ENCODE data around the gene TSPEAR. TPM values are rescaled to one million over a fixed set of nuclear protein-coding genes. Genes with fewer than 3 reads are reported as not detected.
A peak's percentile ranks its signal among the peaks of the same experiment; 100 is the strongest.

The TSPEAR gene
- total RNA-seq, 1 donor from 2014 or later = 0.34 TPM

DNA sequence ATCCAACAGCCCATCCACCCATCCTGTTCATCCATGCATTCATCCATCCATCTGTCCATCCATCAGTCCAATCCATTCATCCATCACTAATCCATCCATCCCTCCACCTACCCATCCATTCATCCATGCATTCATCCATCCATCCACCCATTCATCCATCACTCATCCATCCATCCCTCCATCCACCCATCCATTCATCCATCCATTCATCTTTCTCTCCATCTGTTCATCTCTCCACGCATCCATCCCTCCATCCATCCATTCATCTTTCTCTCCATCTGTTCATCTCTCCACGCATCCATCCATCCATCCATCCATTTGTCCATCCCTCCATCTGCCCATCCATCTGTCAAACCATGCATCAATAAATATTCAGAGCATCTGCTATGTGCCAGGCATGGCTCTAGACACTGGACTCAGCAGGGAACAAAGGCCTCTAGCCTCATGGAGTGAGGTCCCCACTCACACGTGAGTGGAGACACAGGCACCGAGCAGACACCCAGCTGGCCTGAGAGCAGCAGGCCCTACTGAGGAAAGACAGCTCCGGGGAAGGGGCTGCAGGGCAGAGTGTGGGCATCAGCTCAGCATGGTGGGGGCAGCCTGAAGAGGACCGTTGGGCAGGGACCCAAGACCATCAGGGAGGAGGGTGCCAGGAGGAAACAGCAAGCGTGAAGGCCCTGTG lies 181.0 kb downstream of the TSPEAR start:
- no peaks in the 10 kb centered on the region for H3K9me3 Mint-ChIP-seq
- peak; percentile 60 for DNase-seq (ENCODE audit: extremely low spot score, unreplicated experiment)
- H3K27ac Mint-ChIP-seq = no peak overlapping the region
- H3K4me1 Mint-ChIP-seq (ENCODE audit: unreplicated experiment) = no peaks in the 10 kb centered on the region
- H3K36me3 Mint-ChIP-seq = no peaks in the 10 kb centered on the region
- H3K4me3 Mint-ChIP-seq = no peak overlapping the region
- H3K27me3 Mint-ChIP-seq = no peaks in the 10 kb centered on the region
- TF ChIP-seq, protein P1, sequence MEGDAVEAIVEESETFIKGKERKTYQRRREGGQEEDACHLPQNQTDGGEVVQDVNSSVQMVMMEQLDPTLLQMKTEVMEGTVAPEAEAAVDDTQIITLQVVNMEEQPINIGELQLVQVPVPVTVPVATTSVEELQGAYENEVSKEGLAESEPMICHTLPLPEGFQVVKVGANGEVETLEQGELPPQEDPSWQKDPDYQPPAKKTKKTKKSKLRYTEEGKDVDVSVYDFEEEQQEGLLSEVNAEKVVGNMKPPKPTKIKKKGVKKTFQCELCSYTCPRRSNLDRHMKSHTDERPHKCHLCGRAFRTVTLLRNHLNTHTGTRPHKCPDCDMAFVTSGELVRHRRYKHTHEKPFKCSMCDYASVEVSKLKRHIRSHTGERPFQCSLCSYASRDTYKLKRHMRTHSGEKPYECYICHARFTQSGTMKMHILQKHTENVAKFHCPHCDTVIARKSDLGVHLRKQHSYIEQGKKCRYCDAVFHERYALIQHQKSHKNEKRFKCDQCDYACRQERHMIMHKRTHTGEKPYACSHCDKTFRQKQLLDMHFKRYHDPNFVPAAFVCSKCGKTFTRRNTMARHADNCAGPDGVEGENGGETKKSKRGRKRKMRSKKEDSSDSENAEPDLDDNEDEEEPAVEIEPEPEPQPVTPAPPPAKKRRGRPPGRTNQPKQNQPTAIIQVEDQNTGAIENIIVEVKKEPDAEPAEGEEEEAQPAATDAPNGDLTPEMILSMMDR (conservative IDR thresholded peaks at IDR 0.05) = no peak

DNA sequence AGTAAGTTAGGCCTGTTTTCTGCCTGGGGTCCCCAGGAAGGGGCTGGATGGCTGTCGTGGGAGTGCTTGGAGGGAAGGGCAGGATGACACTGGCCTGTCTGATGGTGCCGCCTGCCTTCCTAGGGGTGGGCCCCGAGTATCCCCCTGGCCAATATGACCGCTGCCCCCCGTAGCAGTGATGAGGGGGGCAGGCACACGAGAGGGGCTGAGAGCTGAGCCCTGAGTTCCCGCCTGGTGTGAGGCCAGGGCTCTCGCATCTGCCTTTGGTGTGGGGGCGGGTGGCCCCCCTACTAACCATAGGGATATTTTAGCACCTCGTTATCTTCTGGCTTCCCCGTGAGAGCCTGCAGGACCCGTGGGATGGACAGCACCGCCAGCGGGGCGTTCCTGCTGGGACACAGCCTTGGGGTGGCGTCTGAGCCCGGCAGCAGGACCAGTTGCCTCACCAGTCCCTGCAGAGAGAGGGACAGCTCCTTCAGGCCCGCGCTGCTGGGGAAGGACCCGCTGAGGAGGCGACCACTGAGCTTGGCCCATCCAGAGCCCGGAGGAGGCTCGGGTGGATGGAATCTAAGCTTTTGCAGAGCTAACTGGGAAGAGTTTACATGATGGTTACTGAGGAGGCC lies 181.8 kb downstream of the TSPEAR start:
- no peaks in the 10 kb centered on the region for H3K36me3 Mint-ChIP-seq
- TF ChIP-seq, protein P1 (conservative IDR thresholded peaks at IDR 0.05) = no peak
- DNase-seq (ENCODE audit: extremely low spot score, unreplicated experiment) = peak; percentile 48
- no peaks in the 10 kb centered on the region for H3K9me3 Mint-ChIP-seq
- H3K27me3 Mint-ChIP-seq = no peaks in the 10 kb centered on the region
- no peak overlapping the region for H3K27ac Mint-ChIP-seq
- no peaks in the 10 kb centered on the region for H3K4me1 Mint-ChIP-seq (ENCODE audit: unreplicated experiment)
- H3K4me3 Mint-ChIP-seq = no peak overlapping the region

DNA sequence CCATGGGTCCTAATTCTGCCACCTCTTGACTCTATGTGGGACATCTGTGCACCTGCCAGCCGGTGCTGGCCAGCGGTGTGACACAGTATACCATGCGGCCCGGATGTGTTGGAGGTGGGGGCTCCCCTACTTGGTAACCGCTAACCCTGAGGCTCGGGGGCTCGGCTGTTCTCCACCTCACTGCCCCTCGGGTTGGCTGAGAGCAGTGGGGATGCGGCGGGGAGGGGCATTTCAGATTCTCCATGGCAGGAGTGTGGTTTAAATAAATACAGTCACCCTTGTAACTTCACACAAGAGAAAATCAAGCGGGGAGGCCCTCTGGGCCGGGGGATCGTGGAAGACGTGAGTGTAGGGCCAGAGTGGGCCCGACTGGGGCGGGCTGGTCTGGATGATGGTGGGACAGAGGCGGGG lies 182.4 kb downstream of the TSPEAR start:
- TF ChIP-seq, protein P1 (conservative IDR thresholded peaks at IDR 0.05) = no peak
- no peaks in the 10 kb centered on the region for H3K9me3 Mint-ChIP-seq

DNA sequence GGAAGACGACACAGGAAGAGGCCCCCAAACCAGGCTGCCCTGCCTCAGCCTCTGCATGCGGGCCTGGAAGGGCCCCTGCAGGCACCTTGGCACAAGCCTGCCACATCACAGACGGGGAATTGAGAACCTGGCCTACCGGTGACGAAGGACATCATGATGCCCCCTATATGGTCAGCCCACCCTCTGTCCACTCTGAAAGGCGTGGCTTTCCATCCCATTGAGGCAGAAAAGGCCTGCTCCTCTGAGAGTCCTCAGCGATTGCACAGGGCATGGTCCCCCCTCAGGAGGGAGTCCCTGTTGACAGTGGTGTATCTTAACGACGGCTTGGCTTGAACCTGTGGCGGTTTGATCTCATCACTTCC lies 182.8 kb downstream of the TSPEAR start:
- peak; percentile 55 for DNase-seq (ENCODE audit: extremely low spot score, unreplicated experiment)
- Mint-ChIP-seq H3K9me3 (no peaks in the 10 kb centered on the region), H3K27me3 (no peaks in the 10 kb centered on the region), H3K4me3 (no peak overlapping the region), H3K4me1 (ENCODE audit: unreplicated experiment) (no peaks in the 10 kb centered on the region), H3K36me3 (no peaks in the 10 kb centered on the region), H3K27ac (no peak overlapping the region)
- TF ChIP-seq, protein P1 (conservative IDR thresholded peaks at IDR 0.05) = no peak

More for the DNA sequence above, 182.4 kb downstream of the TSPEAR start:
- Mint-ChIP-seq H3K4me1 (ENCODE audit: unreplicated experiment) (no peaks in the 10 kb centered on the region), H3K27me3 (no peaks in the 10 kb centered on the region), H3K4me3 (no peak overlapping the region), H3K27ac (no peak overlapping the region), H3K36me3 (no peaks in the 10 kb centered on the region)
- peak; percentile 60 for DNase-seq (ENCODE audit: extremely low spot score, unreplicated experiment)

DNA sequence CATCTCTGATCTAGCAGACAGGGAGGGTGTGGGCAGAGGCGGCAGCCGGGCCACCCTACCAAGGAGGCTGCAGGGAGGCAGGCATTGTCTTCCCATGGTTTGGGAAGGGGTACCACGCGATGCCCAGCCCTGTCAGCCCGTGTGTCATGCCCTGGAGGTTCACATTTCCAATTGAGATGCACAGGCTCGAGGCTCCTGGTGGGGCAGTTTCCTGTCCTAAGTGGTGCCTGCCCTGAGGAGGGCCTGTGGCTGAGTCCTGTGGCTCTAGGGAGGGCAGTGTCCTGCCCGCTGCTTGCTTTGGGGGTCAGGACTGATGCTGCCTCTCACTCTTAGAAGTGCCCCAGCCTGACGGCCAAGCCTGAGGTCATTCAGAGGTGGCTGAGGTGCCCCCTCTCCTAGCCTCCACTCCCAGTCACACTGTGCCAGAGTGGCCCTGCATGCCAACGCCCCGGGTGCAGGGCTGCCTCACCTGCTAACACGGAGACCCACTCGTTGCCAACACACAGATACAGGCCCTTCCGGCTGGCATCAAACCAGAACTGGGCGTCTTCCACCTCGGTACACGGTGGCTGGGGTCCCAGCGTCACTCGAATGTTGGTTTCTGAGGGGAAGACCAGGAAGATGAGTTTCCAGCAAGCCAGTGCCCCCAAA lies 183.3 kb downstream of the TSPEAR start:
- H3K27ac Mint-ChIP-seq = no peak overlapping the region

More for the DNA sequence above, 183.3 kb downstream of the TSPEAR start:
- no peak for DNase-seq (ENCODE audit: extremely low spot score, unreplicated experiment)
- H3K27me3 Mint-ChIP-seq = no peaks in the 10 kb centered on the region
- H3K4me3 Mint-ChIP-seq = no peak overlapping the region
- H3K9me3 Mint-ChIP-seq = no peaks in the 10 kb centered on the region
- H3K4me1 Mint-ChIP-seq (ENCODE audit: unreplicated experiment) = no peaks in the 10 kb centered on the region
- TF ChIP-seq, protein P1 (conservative IDR thresholded peaks at IDR 0.05) = no peak
- no peaks in the 10 kb centered on the region for H3K36me3 Mint-ChIP-seq

Measured in type B pancreatic cell (in vitro differentiated cells).